CD8-positive, alpha-beta memory T cell (primary cell): ENCODE measurements around the gene SPECC1. TPM values are rescaled to one million over a fixed set of nuclear protein-coding genes. Genes with fewer than 3 reads are reported as not detected.
A peak's percentile ranks its signal among the peaks of the same experiment; 100 is the strongest.

Experiments
- CTCF ChIA-PET: fragments of 350-600 bp; sonication (Branson Sonifier 250); formaldehyde crosslinking; loops from one replicate; lab custom pipeline; 2021; ENCODE audit warnings: antibody characterized with exemption; lab: Charles Lee
- POLR2A ChIA-PET: fragments of 350-600 bp; sonication (Branson Sonifier 250); formaldehyde crosslinking; loops from one replicate; lab custom pipeline; 2021; ENCODE audit warnings: antibody characterized with exemption; lab: Charles Lee
- DNase-seq, 5 donors: peaks; one replicate each; pipeline versions ENCODE4 v3.0.0 to v3.0.0-alpha.2; 2020 to 2022; ENCODE audit warnings: mixed read lengths in 1 of 5
- H3K27ac ChIP-seq: one replicate; pipeline ENCODE4 v1.7.0; 2013; ENCODE audit warnings: low read depth, mild to moderate bottlenecking, low read length, moderate library complexity
- H3K27me3 ChIP-seq: 2 replicates; pipeline ENCODE4 v1.7.0; 2013; ENCODE audit warnings: low read length, mild to moderate bottlenecking; ENCODE audit not compliant: insufficient read depth, poor library complexity, severe bottlenecking
- H3K36me3 ChIP-seq: 2 replicates; pipeline ENCODE4 v1.7.0; 2013; ENCODE audit warnings: mild to moderate bottlenecking, low read length, moderate library complexity; ENCODE audit not compliant: insufficient read depth
- H3K4me1 ChIP-seq: 2 replicates; pipeline ENCODE4 v1.7.0; 2013; ENCODE audit warnings: mild to moderate bottlenecking, low read length, moderate library complexity; ENCODE audit not compliant: insufficient read depth
- H3K4me3 ChIP-seq: 2 replicates; pipeline ENCODE4 v1.7.0; 2013; ENCODE audit warnings: mild to moderate bottlenecking, low read length
- H3K9me3 ChIP-seq: 2 replicates; pipeline ENCODE4 v1.7.0; 2013; ENCODE audit warnings: mild to moderate bottlenecking, low read length
- H3K27ac Mint-ChIP-seq, 8 donors: one replicate each; pipeline ENCODE4 v1.8.0; 2020 to 2021; ENCODE audit warnings: mixed read lengths in 8 of 8, mild to moderate bottlenecking in 6 of 8, inconsistent platforms in 3 of 8, moderate library complexity in 3 of 8
- H3K27me3 Mint-ChIP-seq, 2 donors: one replicate each; pipeline ENCODE4 v1.8.0; 2020 to 2021; ENCODE audit warnings: mixed read lengths in 2 of 2, mild to moderate bottlenecking in 1 of 2, moderate library complexity in 1 of 2
- H3K36me3 Mint-ChIP-seq, 3 donors: one replicate each; pipeline ENCODE4 v1.8.0; 2020 to 2021; ENCODE audit warnings: mixed read lengths in 3 of 3, inconsistent platforms in 1 of 3, mild to moderate bottlenecking in 1 of 3
- H3K4me1 Mint-ChIP-seq, 3 donors: one replicate each; pipeline ENCODE4 v1.8.0; 2020 to 2021; ENCODE audit warnings: mixed read lengths in 3 of 3, inconsistent platforms in 1 of 3, mild to moderate bottlenecking in 1 of 3
- H3K4me3 Mint-ChIP-seq, 7 donors: one replicate each; pipeline ENCODE4 v1.8.0; 2020 to 2021; ENCODE audit warnings: mixed read lengths in 7 of 7, mild to moderate bottlenecking in 6 of 7, moderate library complexity in 4 of 7, inconsistent platforms in 2 of 7
- H3K9me3 Mint-ChIP-seq, 5 donors: one replicate each; pipeline ENCODE4 v1.8.0; 2020 to 2022; ENCODE audit warnings: mixed read lengths in 5 of 5, mild to moderate bottlenecking in 3 of 5, moderate library complexity in 2 of 5, inconsistent platforms in 1 of 5
- polyA plus RNA-seq: library from polyadenylated mRNA; unstranded; fragments of 300-500 nt; fragmentation: Illumina TruSeq; gene quantifications from one replicate; pipeline ENCODE4 v1.2.3, GENCODE V29; 2021
- total RNA-seq, 2 experiments: library from RNA; stranded (reverse); gene quantifications; one replicate each; pipeline ENCODE4 v1.2.3, GENCODE V29; 2021

SPECC1 gene
- total and polyA plus RNA-seq, 3 experiments from 2014 or later = 12.5 to 15.9 (median 13.4) TPM

DNA sequence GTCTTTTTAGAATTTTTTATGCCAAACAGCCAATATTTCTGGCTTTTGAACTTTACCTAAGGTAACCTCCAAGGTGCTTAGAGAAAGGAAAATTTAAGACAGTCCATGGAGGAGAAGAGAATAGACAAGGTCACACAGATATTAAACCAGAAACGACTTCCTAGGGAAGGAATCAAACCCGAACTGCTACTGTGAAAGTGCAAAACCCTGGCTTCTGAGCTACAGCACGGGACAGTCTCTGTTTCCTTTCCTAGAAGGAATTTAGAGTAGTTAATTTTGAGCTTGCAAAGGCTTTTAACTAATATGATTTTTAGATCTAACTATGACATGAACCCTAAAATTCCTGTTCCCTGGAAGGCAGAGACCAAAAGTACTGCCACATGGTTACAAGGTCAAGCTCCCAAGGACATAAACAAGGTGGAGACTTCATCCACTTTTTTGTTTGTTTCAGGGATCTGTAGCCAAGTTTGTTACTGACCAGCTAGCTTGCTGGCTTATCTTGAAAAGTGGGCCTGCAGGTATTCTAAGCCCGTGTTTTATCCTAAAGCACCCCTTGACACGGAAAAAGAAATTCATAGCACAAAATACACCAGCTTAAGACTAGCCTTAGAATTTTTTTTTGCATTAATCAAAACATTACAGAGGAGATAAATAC, 188.2 kb downstream of the SPECC1 start:
- H3K4me3 ChIP-seq = no peak overlapping the region
- DNase-seq = no peak
- H3K4me1 Mint-ChIP-seq = no peaks in the 10 kb centered on the region
- no peaks in the 10 kb centered on the region for H3K4me1 ChIP-seq
- no peak overlapping the region for H3K4me3 Mint-ChIP-seq
- H3K27ac Mint-ChIP-seq = no peak overlapping the region
- H3K9me3 Mint-ChIP-seq = peaks cover 0 to 3% (median 2%) of the 10 kb centered on the region in 5 donors
- POLR2A ChIA-PET = no interaction called here
- H3K36me3 ChIP-seq = no peaks in the 10 kb centered on the region
- CTCF ChIA-PET = interaction anchor here (1.2 kb wide), 1 partner anchor 10 kb away, joined by 3 read pairs; no protein-coding TSS in a partner anchor
- no peaks in the 10 kb centered on the region for H3K27me3 Mint-ChIP-seq
- H3K27ac ChIP-seq = no peak overlapping the region
- no peaks in the 10 kb centered on the region for H3K27me3 ChIP-seq
- H3K36me3 Mint-ChIP-seq = peaks cover 0 to 3% (median 2%) of the 10 kb centered on the region in 3 donors
- no peaks in the 10 kb centered on the region for H3K9me3 ChIP-seq

GRCh38 chr17:20200016-20200795, 191.0 kb downstream of the SPECC1 start:
- no peak overlapping the region for H3K4me3 ChIP-seq
- Mint-ChIP-seq H3K9me3 (peaks cover 0 to 3% (median 2%) of the 10 kb centered on the region in 5 donors), H3K27ac (peak overlapping the region in 1 of 8 donors; percentile 75), H3K27me3 (no peaks in the 10 kb centered on the region), H3K4me1 (peaks cover 0 to 2% (median 0%) of the 10 kb centered on the region in 3 donors), H3K36me3 (peaks cover 3 to 9% (median 4%) of the 10 kb centered on the region in 3 donors), H3K4me3 (no peak overlapping the region)
- no peaks in the 10 kb centered on the region for H3K9me3 ChIP-seq
- CTCF ChIA-PET = interaction anchor here (1.2 kb wide), 1 partner anchor 9 kb away, joined by 3 read pairs; no protein-coding TSS in a partner anchor
- DNase-seq = no peak
- H3K27ac ChIP-seq = no peak overlapping the region
- POLR2A ChIA-PET = no interaction called here
- H3K4me1 ChIP-seq = no peaks in the 10 kb centered on the region
- no peaks in the 10 kb centered on the region for H3K27me3 ChIP-seq
- no peaks in the 10 kb centered on the region for H3K36me3 ChIP-seq

- Mint-ChIP-seq H3K4me1 (peaks cover 2 to 7% (median 6%) of the 10 kb centered on the region in 3 donors), H3K9me3 (peaks cover 0 to 3% (median 2%) of the 10 kb centered on the region in 5 donors), H3K36me3 (peaks cover 3 to 9% (median 4%) of the 10 kb centered on the region in 3 donors), H3K27me3 (no peaks in the 10 kb centered on the region), H3K4me3 (no peak overlapping the region), H3K27ac (no peak overlapping the region)
- H3K27me3 ChIP-seq = no peaks in the 10 kb centered on the region
- H3K27ac ChIP-seq = no peak overlapping the region
- H3K36me3 ChIP-seq = no peaks in the 10 kb centered on the region
- POLR2A ChIA-PET = no interaction called here
- CTCF ChIA-PET = interaction anchor here (1.2 kb wide), 1 partner anchor 10 kb away, joined by 3 read pairs; no protein-coding TSS in a partner anchor
- H3K4me3 ChIP-seq = no peak overlapping the region
- no peak for DNase-seq
- H3K4me1 ChIP-seq = peaks cover 3% of the 10 kb centered on the region
- no peaks in the 10 kb centered on the region for H3K9me3 ChIP-seq
Measured at GRCh38 chr17:20200865-20201458, 191.8 kb downstream of the SPECC1 start.

DNA sequence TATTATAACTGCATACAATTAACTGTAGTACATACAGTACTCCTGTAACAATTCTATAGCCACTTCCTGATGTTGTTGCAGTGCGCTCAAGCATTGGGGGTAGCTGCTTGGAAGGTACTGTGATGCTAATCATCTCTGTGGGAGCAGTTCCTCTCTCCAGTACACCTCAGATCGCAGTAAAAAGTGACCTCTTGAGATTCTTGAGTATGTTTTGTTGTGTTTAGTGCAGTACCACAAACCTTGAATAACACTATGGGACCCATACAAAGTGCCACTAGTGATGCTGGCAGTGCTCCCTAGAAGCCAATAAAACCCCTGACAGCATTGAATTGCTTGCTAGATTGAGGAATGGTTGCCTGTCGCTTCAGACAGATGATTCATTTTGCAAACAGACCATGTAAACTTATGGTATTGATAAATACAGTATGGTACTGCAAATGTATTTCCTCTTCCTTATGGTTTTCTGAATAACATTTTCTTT, 193.0 kb downstream of the SPECC1 start:
- Mint-ChIP-seq H3K9me3 (peaks cover 0 to 3% (median 2%) of the 10 kb centered on the region in 5 donors), H3K27me3 (no peaks in the 10 kb centered on the region), H3K27ac (no peak overlapping the region), H3K36me3 (peaks cover 3 to 9% (median 4%) of the 10 kb centered on the region in 3 donors), H3K4me3 (no peak overlapping the region), H3K4me1 (peaks cover 5 to 9% (median 7%) of the 10 kb centered on the region in 3 donors)
- Histone ChIP-seq H3K36me3 (no peaks in the 10 kb centered on the region), H3K27me3 (no peaks in the 10 kb centered on the region), H3K4me1 (peaks cover 7% of the 10 kb centered on the region), H3K4me3 (no peak overlapping the region), H3K9me3 (no peaks in the 10 kb centered on the region), H3K27ac (no peak overlapping the region)
- CTCF ChIA-PET = no interaction called here
- no peak for DNase-seq
- POLR2A ChIA-PET = no interaction called here

DNA sequence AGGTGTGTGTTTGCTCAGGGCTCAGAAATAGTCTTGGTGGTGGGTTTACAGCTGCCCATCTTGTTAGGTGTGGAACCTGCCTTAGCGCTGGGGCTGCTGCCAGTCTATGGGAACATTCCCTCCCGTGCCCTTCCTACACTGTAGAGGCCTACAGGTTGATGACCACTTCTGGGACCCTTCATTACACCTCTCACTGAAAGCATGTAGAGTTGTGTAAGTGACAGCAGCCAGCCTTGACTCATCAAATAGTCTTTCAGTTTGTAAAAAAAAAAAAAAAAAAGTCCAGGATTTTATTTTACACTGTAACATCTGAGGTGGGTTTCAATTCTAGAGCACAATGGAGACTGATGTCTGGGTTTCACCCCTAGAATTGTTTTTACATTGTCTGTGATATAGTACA, 193.9 kb downstream of the SPECC1 start:
- Histone ChIP-seq H3K9me3 (no peaks in the 10 kb centered on the region), H3K4me3 (no peak overlapping the region), H3K27me3 (no peaks in the 10 kb centered on the region), H3K36me3 (no peaks in the 10 kb centered on the region), H3K27ac (no peak overlapping the region), H3K4me1 (peaks cover 7% of the 10 kb centered on the region)
- no peaks in the 10 kb centered on the region for H3K27me3 Mint-ChIP-seq
- CTCF ChIA-PET = no interaction called here
- no peak for DNase-seq
- peaks cover 2 to 9% (median 4%) of the 10 kb centered on the region in 3 donors for H3K36me3 Mint-ChIP-seq
- no peak overlapping the region for H3K4me3 Mint-ChIP-seq
- POLR2A ChIA-PET = no interaction called here
- peaks cover 0 to 3% (median 2%) of the 10 kb centered on the region in 5 donors for H3K9me3 Mint-ChIP-seq
- peaks cover 5 to 9% (median 7%) of the 10 kb centered on the region in 3 donors for H3K4me1 Mint-ChIP-seq
- peak overlapping the region in 1 of 8 donors; percentile 51 for H3K27ac Mint-ChIP-seq

DNA sequence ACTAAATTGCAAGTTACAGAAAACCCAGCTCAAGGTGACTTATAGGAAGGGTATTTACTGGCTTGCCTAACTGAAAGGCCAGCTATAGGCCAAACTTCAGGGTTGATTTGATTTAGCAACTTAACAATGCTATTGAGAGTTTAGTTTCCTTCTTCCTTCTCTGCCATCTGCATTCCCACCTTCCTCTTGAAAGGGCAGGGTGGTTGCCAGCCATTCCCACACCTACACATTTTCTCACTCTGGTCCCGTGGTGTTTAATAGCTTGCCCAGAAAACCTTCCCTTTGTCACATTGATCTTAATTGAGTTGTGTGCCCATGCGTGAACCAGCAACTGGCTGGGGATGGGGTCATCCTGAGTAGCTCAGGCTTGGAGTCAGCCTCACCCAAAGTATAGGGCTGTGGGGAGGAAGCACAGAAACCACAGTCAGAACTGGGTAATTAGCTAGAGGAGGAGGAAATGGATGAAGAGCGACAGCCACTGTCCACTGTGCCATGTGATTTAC, 194.7 kb downstream of the SPECC1 start:
- CTCF ChIA-PET = no interaction called here

DNA sequence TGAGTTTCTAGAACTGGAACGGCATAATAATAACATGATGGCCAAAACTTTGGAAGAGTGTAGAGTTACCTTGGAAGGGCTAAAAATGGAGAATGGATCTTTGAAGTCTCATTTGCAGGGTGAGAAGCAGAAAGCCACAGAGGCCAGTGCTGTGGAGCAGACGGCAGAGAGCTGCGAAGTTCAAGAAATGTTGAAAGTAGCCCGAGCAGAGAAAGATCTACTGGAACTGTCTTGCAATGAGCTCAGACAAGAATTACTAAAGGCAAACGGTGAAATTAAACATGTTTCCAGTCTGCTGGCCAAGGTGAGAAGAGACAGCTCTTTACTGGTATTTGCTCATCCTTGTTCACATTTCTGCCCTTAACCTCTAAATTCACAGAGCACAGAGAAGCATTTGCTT, 196.4 kb downstream of the SPECC1 start:
- H3K27me3 Mint-ChIP-seq = no peaks in the 10 kb centered on the region
- no peak overlapping the region for H3K27ac Mint-ChIP-seq
- ChIA-PET CTCF (no interaction called here), POLR2A (no interaction called here)
- no peak overlapping the region for H3K27ac ChIP-seq
- H3K4me3 ChIP-seq = no peak overlapping the region
- H3K36me3 ChIP-seq = no peaks in the 10 kb centered on the region
- H3K9me3 ChIP-seq = no peaks in the 10 kb centered on the region
- H3K36me3 Mint-ChIP-seq = peaks cover 0 to 11% (median 2%) of the 10 kb centered on the region in 3 donors
- H3K9me3 Mint-ChIP-seq = no peaks in the 10 kb centered on the region
- peaks cover 5 to 9% (median 7%) of the 10 kb centered on the region in 3 donors for H3K4me1 Mint-ChIP-seq
- DNase-seq = no peak
- no peak overlapping the region for H3K4me3 Mint-ChIP-seq
- H3K4me1 ChIP-seq = peaks cover 7% of the 10 kb centered on the region
- H3K27me3 ChIP-seq = no peaks in the 10 kb centered on the region

More for the DNA sequence above, 194.7 kb downstream of the SPECC1 start:
- Histone ChIP-seq H3K27ac (no peak overlapping the region), H3K27me3 (no peaks in the 10 kb centered on the region), H3K4me1 (peaks cover 7% of the 10 kb centered on the region), H3K36me3 (no peaks in the 10 kb centered on the region), H3K9me3 (no peaks in the 10 kb centered on the region), H3K4me3 (no peak overlapping the region)
- H3K4me1 Mint-ChIP-seq = peaks cover 5 to 9% (median 7%) of the 10 kb centered on the region in 3 donors
- no peak for DNase-seq
- H3K4me3 Mint-ChIP-seq = no peak overlapping the region
- peaks cover 0 to 9% (median 3%) of the 10 kb centered on the region in 3 donors for H3K36me3 Mint-ChIP-seq
- POLR2A ChIA-PET = no interaction called here
- H3K27me3 Mint-ChIP-seq = no peaks in the 10 kb centered on the region
- H3K9me3 Mint-ChIP-seq = peaks cover 0 to 3% (median 0%) of the 10 kb centered on the region in 5 donors
- peak overlapping the region in 1 of 8 donors; percentile 9 for H3K27ac Mint-ChIP-seq
